Calu3 (cell line): ENCODE measurements around the gene KATNB1. TPM values are rescaled to one million over a fixed set of nuclear protein-coding genes. Genes with fewer than 3 reads are reported as not detected.

ENCODE experiments used
- BruUV-seq: library from RNA; stranded (reverse); fragments of 400-500 nt; replicated peaks from 2 replicates; lab custom pipeline; 2021; lab: Mats Ljungman, UMichigan
- CTCF ChIA-PET: fragments of 300-600 bp; sonication (Branson Sonifier 250); formaldehyde crosslinking; loops from one replicate; lab custom pipeline; 2022; ENCODE audit warnings: antibody characterized with exemption; lab: Charles Lee
- DNase-seq: peaks from one replicate; pipeline ENCODE4 v3.0.0; 2022
- H3K27ac Mint-ChIP-seq: one replicate; pipeline ENCODE4 v1.8.0; 2022; ENCODE audit warnings: mixed read lengths; ENCODE audit not compliant: unreplicated experiment
- H3K27me3 Mint-ChIP-seq: one replicate; pipeline ENCODE4 v1.8.0; 2022; ENCODE audit warnings: mixed read lengths; ENCODE audit not compliant: unreplicated experiment
- H3K36me3 Mint-ChIP-seq: one replicate; pipeline ENCODE4 v1.8.0; 2022; ENCODE audit warnings: mild to moderate bottlenecking, moderate library complexity, mixed read lengths; ENCODE audit not compliant: insufficient read depth, unreplicated experiment
- H3K4me1 Mint-ChIP-seq: one replicate; pipeline ENCODE4 v1.8.0; 2022; ENCODE audit warnings: mild to moderate bottlenecking, low read depth, mixed read lengths; ENCODE audit not compliant: unreplicated experiment
- H3K4me3 Mint-ChIP-seq: one replicate; pipeline ENCODE4 v1.8.0; 2022; ENCODE audit warnings: mild to moderate bottlenecking, low read depth, moderate library complexity, mixed read lengths; ENCODE audit not compliant: unreplicated experiment
- H3K9me3 Mint-ChIP-seq: one replicate; pipeline ENCODE4 v1.8.0; 2022; ENCODE audit warnings: low read depth, mixed read lengths; ENCODE audit not compliant: unreplicated experiment
- intact Hi-C: fragments of 100-400 bp; cut with micrococcal nuclease; formaldehyde crosslinking; loops from one replicate; pipeline ENCODE4 v1.10.0; 2022; ENCODE audit not compliant: unreplicated experiment
- total RNA-seq: library from RNA; stranded (reverse); gene quantifications from 2 replicates; pipeline ENCODE4 v1.2.3, GENCODE V29; 2022
- TF ChIP-seq, protein P1 (sequence below): fragments of 200-600 bp; IDR thresholded peaks from one replicate; pipeline ENCODE4 v1.8.0; 2022; ENCODE audit warnings: antibody characterized with exemption; ENCODE audit not compliant: unreplicated experiment

KATNB1 gene
- total RNA-seq, 1 experiment from 2014 or later, result 28.6 TPM

DNA sequence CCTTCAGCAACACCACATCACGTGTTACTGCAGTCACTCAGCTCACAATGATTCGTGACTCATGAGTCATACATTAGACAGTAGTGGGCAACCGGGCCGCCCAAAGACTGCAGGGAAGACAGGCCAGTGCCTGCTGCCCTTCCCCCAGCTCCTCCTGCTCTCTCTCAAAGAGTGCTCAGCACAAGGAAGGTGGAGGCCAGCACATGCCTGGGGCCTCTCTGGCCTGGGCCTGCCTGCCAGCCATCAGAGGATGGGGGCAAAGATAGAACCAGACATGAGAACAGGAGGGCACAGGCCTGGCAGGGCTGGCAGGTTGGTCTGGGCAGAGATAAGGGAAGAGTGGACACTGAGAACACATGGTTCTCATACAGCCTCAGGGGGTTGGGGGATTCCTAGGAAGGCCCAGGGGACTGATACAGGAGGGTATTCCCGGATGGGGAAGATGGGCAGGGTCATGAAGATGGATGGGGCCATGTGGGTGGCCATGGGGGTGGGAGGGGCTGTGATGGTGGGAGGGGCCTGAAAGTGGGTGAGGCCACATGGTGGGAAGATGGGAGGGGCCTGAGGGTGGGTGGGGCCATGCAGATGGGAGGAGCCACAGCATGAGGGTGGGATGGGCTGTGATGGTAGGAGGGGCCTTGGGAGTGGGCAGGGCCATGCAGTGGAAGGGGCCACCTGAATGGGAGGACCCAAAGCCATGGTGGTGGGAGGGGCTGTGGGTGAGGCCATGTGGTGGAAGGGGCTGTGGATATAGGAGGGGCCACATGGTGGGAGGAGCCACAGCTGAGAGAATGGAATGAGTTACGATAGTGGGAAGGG, 29.0 kb downstream of the KATNB1 start:
- intact Hi-C loops, result no loop called here
- Mint-ChIP-seq H3K4me1 (peaks cover 10% of the 10 kb centered on the region), H3K4me3 (no peak overlapping the region), H3K36me3 (peaks cover 56% of the 10 kb centered on the region), H3K27me3 (no peaks in the 10 kb centered on the region), H3K27ac (peak overlapping the region; percentile 42), H3K9me3 (no peaks in the 10 kb centered on the region)
- BruUV-seq, result no TSS peak
- TF ChIP-seq, protein P1, sequence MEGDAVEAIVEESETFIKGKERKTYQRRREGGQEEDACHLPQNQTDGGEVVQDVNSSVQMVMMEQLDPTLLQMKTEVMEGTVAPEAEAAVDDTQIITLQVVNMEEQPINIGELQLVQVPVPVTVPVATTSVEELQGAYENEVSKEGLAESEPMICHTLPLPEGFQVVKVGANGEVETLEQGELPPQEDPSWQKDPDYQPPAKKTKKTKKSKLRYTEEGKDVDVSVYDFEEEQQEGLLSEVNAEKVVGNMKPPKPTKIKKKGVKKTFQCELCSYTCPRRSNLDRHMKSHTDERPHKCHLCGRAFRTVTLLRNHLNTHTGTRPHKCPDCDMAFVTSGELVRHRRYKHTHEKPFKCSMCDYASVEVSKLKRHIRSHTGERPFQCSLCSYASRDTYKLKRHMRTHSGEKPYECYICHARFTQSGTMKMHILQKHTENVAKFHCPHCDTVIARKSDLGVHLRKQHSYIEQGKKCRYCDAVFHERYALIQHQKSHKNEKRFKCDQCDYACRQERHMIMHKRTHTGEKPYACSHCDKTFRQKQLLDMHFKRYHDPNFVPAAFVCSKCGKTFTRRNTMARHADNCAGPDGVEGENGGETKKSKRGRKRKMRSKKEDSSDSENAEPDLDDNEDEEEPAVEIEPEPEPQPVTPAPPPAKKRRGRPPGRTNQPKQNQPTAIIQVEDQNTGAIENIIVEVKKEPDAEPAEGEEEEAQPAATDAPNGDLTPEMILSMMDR, result no peak
- DNase-seq, result peak; percentile 65
- CTCF ChIA-PET, result interaction anchor here (0.8 to 0.9 kb wide), 2 partner anchors 33 to 99 kb away, joined by 3 to 4 read pairs; no protein-coding TSS in a partner anchor

DNA sequence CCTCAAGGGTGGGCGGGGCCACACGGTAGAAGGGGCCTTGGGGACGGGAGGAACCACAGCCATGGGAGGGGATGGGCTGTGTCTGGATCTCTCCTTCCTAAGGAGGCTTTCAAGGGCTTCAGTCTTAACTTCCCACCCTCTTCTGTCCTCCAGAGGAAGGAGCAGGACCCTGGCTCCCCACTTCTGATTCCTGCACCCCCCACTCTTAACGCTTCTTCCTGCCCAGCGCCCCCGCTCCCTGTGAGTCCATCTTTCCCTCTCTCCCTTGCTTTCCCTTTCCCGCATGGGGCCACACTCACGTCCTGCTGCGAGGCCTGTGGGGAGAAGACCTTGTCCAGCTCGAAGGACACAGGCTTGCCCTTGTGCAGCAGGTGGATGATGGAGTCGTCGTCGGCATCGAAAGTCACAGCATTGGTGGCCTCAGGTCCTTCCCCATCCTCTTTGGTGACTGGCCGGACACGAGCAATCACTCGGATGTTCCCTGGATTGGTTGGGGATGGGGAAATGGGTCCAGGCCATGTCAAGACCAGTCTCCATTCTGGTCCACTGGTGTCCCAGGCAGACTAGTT, 29.7 kb downstream of the KATNB1 start:
- H3K9me3 Mint-ChIP-seq, result no peaks in the 10 kb centered on the region
- H3K27me3 Mint-ChIP-seq, result no peaks in the 10 kb centered on the region
- intact Hi-C loops, result no loop called here
- H3K4me3 Mint-ChIP-seq, result no peak overlapping the region
- peak overlapping the region; percentile 42 for H3K27ac Mint-ChIP-seq
- CTCF ChIA-PET, result no interaction called here
- TF ChIP-seq, protein P1, result no peak
- peaks cover 49% of the 10 kb centered on the region for H3K36me3 Mint-ChIP-seq
- H3K4me1 Mint-ChIP-seq, result peaks cover 10% of the 10 kb centered on the region
- no TSS peak for BruUV-seq
- no peak for DNase-seq

DNA sequence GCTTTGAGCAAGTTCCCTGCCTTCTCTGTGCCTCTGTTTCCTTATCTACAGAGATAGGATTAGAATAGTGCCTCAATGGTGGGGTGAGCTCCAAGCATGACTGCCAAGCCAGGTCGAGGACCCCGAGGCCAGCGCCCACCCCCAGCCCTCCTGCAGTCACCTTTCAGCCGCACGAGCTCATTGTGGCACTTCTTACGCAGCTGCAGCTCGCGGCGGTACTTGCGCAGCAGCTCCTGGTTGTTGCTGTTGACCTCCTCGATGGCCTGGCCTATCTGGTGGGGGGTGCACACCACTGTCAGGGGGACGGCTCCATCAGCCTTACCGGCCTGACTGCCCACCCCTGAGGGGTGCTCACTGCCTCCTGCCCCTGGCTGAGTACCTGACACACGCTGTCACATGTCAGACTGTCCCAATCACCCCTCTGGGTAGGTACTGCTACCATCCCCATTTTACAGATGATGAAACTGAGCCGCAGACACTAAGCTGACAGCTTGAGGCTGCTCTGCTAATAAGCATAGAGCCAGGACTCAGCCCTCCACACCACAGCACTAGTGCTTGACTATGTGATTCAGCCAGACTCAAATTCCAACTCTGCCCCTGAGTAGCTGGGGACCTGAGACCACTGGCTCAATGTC, 31.3 kb downstream of the KATNB1 start:
- Mint-ChIP-seq H3K4me1 (peaks cover 10% of the 10 kb centered on the region), H3K27me3 (no peaks in the 10 kb centered on the region), H3K9me3 (no peaks in the 10 kb centered on the region), H3K36me3 (peaks cover 39% of the 10 kb centered on the region), H3K4me3 (no peak overlapping the region), H3K27ac (no peak overlapping the region)
- CTCF ChIA-PET, result no interaction called here
- no peak for DNase-seq
- TF ChIP-seq, protein P1, result no peak
- BruUV-seq, result no TSS peak
- intact Hi-C loops, result no loop called here

DNA sequence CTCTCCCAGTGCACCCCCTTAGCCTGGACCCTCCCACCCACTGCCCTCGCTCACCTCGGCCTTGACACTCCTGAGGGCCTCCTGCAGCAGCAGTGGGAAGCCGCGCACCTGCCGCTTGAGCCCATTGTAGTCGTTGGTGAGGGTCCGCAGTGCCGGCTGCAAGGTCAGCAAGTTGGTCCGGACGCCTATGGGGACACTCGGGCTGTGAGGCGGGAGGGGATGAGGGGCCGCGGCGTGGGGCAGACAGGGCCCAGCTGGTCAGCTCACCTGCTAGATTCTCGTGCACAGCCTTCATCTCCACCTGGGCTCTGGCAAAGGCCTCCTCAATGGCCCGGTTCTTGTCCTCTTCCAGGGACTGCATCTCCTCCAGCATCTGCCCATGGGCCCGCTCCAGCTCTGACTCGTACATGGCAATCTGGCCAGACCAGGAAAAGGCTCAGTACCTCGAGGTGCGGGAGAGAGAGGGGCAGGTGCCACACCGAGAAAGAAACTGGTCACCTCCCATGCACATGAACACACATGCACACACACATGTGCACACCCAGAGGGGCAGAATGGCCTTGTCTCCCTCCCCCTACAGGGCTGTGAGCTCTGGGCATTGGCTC, 34.1 kb downstream of the KATNB1 start:
- Mint-ChIP-seq H3K27ac (no peak overlapping the region), H3K9me3 (no peaks in the 10 kb centered on the region), H3K4me3 (no peak overlapping the region), H3K4me1 (peaks cover 3% of the 10 kb centered on the region), H3K36me3 (peaks cover 18% of the 10 kb centered on the region), H3K27me3 (no peaks in the 10 kb centered on the region)
- CTCF ChIA-PET, result interaction anchor here (0.6 kb wide), 1 partner anchor 1067 kb away, joined by 3 read pairs; no protein-coding TSS in a partner anchor
- BruUV-seq, result no TSS peak
- no peak for DNase-seq
- intact Hi-C loops, result no loop called here
- TF ChIP-seq, protein P1, result no peak
